GM12878 (cell line): ENCODE data around the gene SELENOH. TPM values are rescaled to one million over a fixed set of nuclear protein-coding genes. Genes with fewer than 3 reads are reported as not detected.

Source experiments
- ATAC-seq: fragments of 200-7000 bp; cut with Tn5 transposase; 3 replicates; pipeline ENCODE4 v1.9.1; 2020; ENCODE audit warnings: mild to moderate bottlenecking, moderate library complexity
- BruUV-seq: library from RNA; stranded (reverse); fragments of 400-500 nt; replicated peaks from 2 replicates; lab custom pipeline; 2021; lab: Mats Ljungman, UMichigan
- CTCF ChIA-PET: fragments of 300-600 bp; sonication (Branson Sonifier 250); formaldehyde crosslinking; extraction: SDS; loops from one replicate; lab custom pipeline; 2021; ENCODE audit warnings: inconsistent platforms; lab: Yijun Ruan, JAX
- POLR2A ChIA-PET: fragments of 350-600 bp; formaldehyde crosslinking; extraction: SDS; loops from one replicate; lab custom pipeline; 2021; ENCODE audit warnings: inconsistent platforms; lab: Charles Lee
- RAD21 ChIA-PET: fragments of 300-600 bp; sonication (Branson Sonifier 250); formaldehyde crosslinking; loops from one replicate; lab custom pipeline; 2023; ENCODE audit warnings: antibody characterized with exemption; ENCODE audit not compliant: unreplicated experiment; lab: Charles Lee
- SMC1A ChIA-PET: fragments of 300-600 bp; sonication (Branson Sonifier 250); formaldehyde crosslinking; loops from one replicate; lab custom pipeline; 2023; ENCODE audit not compliant: unreplicated experiment, uncharacterized antibody; lab: Charles Lee
- DNase-seq: peaks from one replicate; pipeline ENCODE4 v3.0.0-alpha.2; 2011; ENCODE audit warnings: low read depth, low spot score
- FAIRE-seq: peaks from 3 replicates; lab custom pipeline; 2011; peaks lifted over from hg19 to GRCh38; lab: Jason Lieb, UNC
- H2AFZ ChIP-seq: 2 replicates; pipeline ENCODE4 v1.6.0; 2011; ENCODE audit warnings: low read depth, low read length, control low read depth; ENCODE audit not compliant: control insufficient read depth
- H3K27ac ChIP-seq: 2 replicates; pipeline ENCODE4 v1.5.1; 2011; ENCODE audit warnings: control low read depth; ENCODE audit not compliant: control insufficient read depth, insufficient read depth
- H3K27me3 ChIP-seq, 2 experiments: replicated peaks in 1 of 2; 2 replicates each; pipeline versions ENCODE4 v1.6.0 to v1.6.1; 2011; ENCODE audit warnings: low read length in 1 of 2; ENCODE audit not compliant: control insufficient read depth in 2 of 2, insufficient read depth in 2 of 2
- H3K36me3 ChIP-seq, 2 experiments: 2 replicates each; pipeline ENCODE4 v1.5.1; 2011; ENCODE audit warnings: low read length in 1 of 2; ENCODE audit not compliant: control insufficient read depth in 2 of 2, insufficient read depth in 2 of 2
- H3K4me1 ChIP-seq: 2 replicates; pipeline ENCODE4 v1.6.1; 2011; ENCODE audit warnings: mild to moderate bottlenecking, low read length, moderate library complexity, mixed read lengths; ENCODE audit not compliant: control insufficient read depth, insufficient read depth
- H3K4me2 ChIP-seq: 2 replicates; pipeline ENCODE4 v1.6.0; 2011; ENCODE audit warnings: control low read depth; ENCODE audit not compliant: control insufficient read depth, insufficient read depth
- H3K4me3 ChIP-seq: fragments of 200-600 bp; sonication (generic); 2 replicates; pipeline ENCODE4 v1.5.1; 2016
- H3K79me2 ChIP-seq: 2 replicates; pipeline ENCODE4 v1.6.0; 2011; ENCODE audit warnings: low read length; ENCODE audit not compliant: control insufficient read depth, insufficient read depth
- H3K9ac ChIP-seq: 2 replicates; pipeline ENCODE4 v1.8.0; 2011; ENCODE audit warnings: low read length, control low read depth, mixed read lengths; ENCODE audit not compliant: control insufficient read depth, insufficient read depth
- H3K9me3 ChIP-seq: replicated peaks from 3 replicates; pipeline ENCODE4 v1.5.1; 2011; ENCODE audit warnings: mild to moderate bottlenecking, low read length; ENCODE audit not compliant: control insufficient read depth, insufficient read depth
- H4K20me1 ChIP-seq: 2 replicates; pipeline ENCODE4 v1.6.0; 2011; ENCODE audit not compliant: control insufficient read depth, insufficient read depth
- CEBPB ChIP-seq, 2 experiments: fragments of 150-350 bp in 1 of 2; IDR thresholded peaks; 2 replicates each; pipeline ENCODE4 v1.6.1; 2012 to 2014; ENCODE audit warnings: low read depth in 2 of 2, low read length in 2 of 2, borderline replicate concordance in 1 of 2, inconsistent platforms in 1 of 2
- ESRRA ChIP-seq: IDR thresholded peaks from 2 replicates; pipeline ENCODE4 v1.6.1; 2012; ENCODE audit warnings: mild to moderate bottlenecking, low read length, improper control_type of control experiment
- EZH2 ChIP-seq: IDR thresholded peaks from 2 replicates; pipeline ENCODE4 v1.6.1; 2012; ENCODE audit warnings: low read depth, mild to moderate bottlenecking, control low read depth, inconsistent platforms, low read length, borderline replicate concordance; ENCODE audit not compliant: control insufficient read depth
- JUNB ChIP-seq: IDR thresholded peaks from 2 replicates; pipeline ENCODE4 v1.6.1; 2016; ENCODE audit warnings: antibody characterized with exemption, mild to moderate bottlenecking
- KLF5 ChIP-seq: fragments of 450-650 bp; IDR thresholded peaks from 2 replicates; pipeline ENCODE4 v1.6.1; 2014; ENCODE audit warnings: mild to moderate bottlenecking; ENCODE audit not compliant: partially characterized antibody
- MTA2 ChIP-seq: fragments of 450-650 bp; IDR thresholded peaks from 2 replicates; pipeline ENCODE4 v1.6.1; 2016; ENCODE audit warnings: low read depth, mild to moderate bottlenecking, moderate library complexity
- NRF1 ChIP-seq: conservative IDR thresholded peaks from 2 replicates; pipeline ENCODE4 v1.6.1; 2011; ENCODE audit warnings: mild to moderate bottlenecking, low read depth, low read length, improper control_type of control experiment
- PML ChIP-seq: IDR thresholded peaks from 2 replicates; pipeline ENCODE4 v1.6.1; 2012; ENCODE audit warnings: low read length, inconsistent platforms
- WRNIP1 ChIP-seq: IDR thresholded peaks from 2 replicates; pipeline ENCODE4 v1.6.1; 2011; ENCODE audit warnings: low read depth, low read length, improper control_type of control experiment, borderline replicate concordance
- ZNF384 ChIP-seq: IDR thresholded peaks from 2 replicates; pipeline ENCODE4 v1.6.1; 2012; ENCODE audit warnings: low read depth, mild to moderate bottlenecking, low read length, improper control_type of control experiment, borderline replicate concordance
- WGBS: methylation state at CpG from one replicate; pipeline ENCODE4 v1.1.6; 2016; ENCODE audit warnings: low lambda C conversion rate; ENCODE audit not compliant: insufficient replicate concordance, insufficient coverage; ENCODE audit errors: missing lambda C conversion rate; 5-methylcytosine and 5-hydroxymethylcytosine counted together
- in situ Hi-C: fragments of 300-500 bp; cut with MboI; formaldehyde crosslinking; loops from 9 replicates; pipeline ENCODE4 v1.14.3; 2018; ENCODE audit warnings: mixed read lengths
- intact Hi-C: fragments of 100-400 bp; cut with micrococcal nuclease; formaldehyde crosslinking; loops from one replicate; pipeline ENCODE4 v1.14.2; 2022; ENCODE audit not compliant: unreplicated experiment
- polyA plus RNA-seq, 11 experiments: library from polyadenylated mRNA; depleted of rRNA in 4 of 11; unstranded in 6 of 11; stranded (reverse) in 5 of 11; fragments of >200 nt; fragmentation: Nextera tagmentation in 4 of 11; fragmentation: Illumina TruSeq in 1 of 11; extraction: Ambion mirVana in 4 of 11; extraction: Trizol in 1 of 11; gene quantifications; 1 replicate in 1 of 11; 2 replicates in 10 of 11; pipeline versions ENCODE4 v1.2.1 to v1.2.3, GENCODE V29; 2011 to 2016; ENCODE audit warnings: inconsistent platforms in 2 of 11, missing spikeins in 2 of 11, low read depth in 1 of 11
- total RNA-seq, 4 experiments: library from RNA; depleted of rRNA in 3 of 4; stranded (reverse); fragments of >200 nt in 3 of 4; fragmentation: Illumina TruSeq in 1 of 4; extraction: Trizol in 1 of 4; gene quantifications; 2 replicates each; pipeline versions ENCODE4 v1.2.1 to v1.2.3, GENCODE V29; 2013 to 2021
- TF ChIP-seq, protein P1 (sequence below): IDR thresholded peaks from 2 replicates; pipeline ENCODE4 v1.6.1; 2011; ENCODE audit warnings: low read depth, low read length, improper control_type of control experiment, borderline replicate concordance
- TF ChIP-seq, protein P2 (sequence below): fragments of 450-650 bp; conservative IDR thresholded peaks from 2 replicates; pipeline ENCODE4 v1.6.1; 2017; ENCODE audit warnings: mild to moderate bottlenecking, moderate library complexity

Gene SELENOH
- total and polyA plus RNA-seq, 10 of the 15 experiments (the other 5 are each of a cell fraction or from before 2014, with no cell fraction given): 20.3 to 458 (median 200) TPM

DNA sequence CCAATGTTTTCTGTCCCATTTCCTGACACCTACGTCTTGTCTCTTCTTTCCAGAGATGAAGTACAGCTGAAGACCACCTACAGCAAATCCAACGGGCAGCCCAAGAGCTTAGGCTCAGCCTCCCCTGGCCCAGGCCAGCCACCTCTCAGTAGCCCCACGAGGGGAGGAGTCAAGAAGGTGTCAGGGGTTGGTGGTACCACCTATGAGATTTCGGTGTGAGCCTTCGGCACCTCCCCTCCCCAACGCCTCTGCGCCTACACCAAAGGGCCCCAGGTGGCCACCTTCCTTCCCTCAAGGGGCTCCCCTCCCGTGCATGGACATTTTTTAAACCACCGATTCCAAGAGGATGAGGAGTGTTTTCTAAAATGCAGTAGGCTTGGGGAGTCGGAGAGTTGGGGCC is 41.5 kb upstream of the SELENOH start:
- ATAC-seq: no peak
- SMC1A ChIA-PET: interaction anchor here (0.7 to 1.5 kb wide), 3 partner anchors 14 to 860 kb away, joined by 3 to 4 read pairs (median 3); no protein-coding TSS in a partner anchor
- no peaks in the 10 kb centered on the region for H3K79me2 ChIP-seq
- no peak overlapping the region for H3K4me3 ChIP-seq
- WGBS: 99% methylated on average over 10 of the region's 10 CpGs
- no peaks in the 10 kb centered on the region for H3K9me3 ChIP-seq
- CTCF ChIA-PET: interaction anchor here (1.1 kb wide), 1 partner anchor 101 kb away, joined by 4 read pairs; no protein-coding TSS in a partner anchor
- H2AFZ ChIP-seq: no peak overlapping the region
- peaks cover 24 to 43% of the 10 kb centered on the region in 2 experiments for H3K36me3 ChIP-seq
- no peak overlapping the region for H3K9ac ChIP-seq
- POLR2A ChIA-PET: interaction anchor here (1.4 kb wide), 1 partner anchor 9 kb away, joined by 3 read pairs; no protein-coding TSS in a partner anchor
- no peaks in the 10 kb centered on the region for H3K27me3 ChIP-seq
- TF ChIP-seq NRF1 (no peak), KLF5 (no peak), EZH2 (no peak), WRNIP1 (no peak), ZNF384 (no peak), ESRRA (no peak), CEBPB (IDR thresholded peaks at IDR 0.05; ENCODE audit: borderline replicate concordance in 1 of 2, low read depth in 2 of 2, low read length in 2 of 2) (no peak), JUNB (no peak), MTA2 (no peak), PML (no peak)
- TF ChIP-seq, protein P1, sequence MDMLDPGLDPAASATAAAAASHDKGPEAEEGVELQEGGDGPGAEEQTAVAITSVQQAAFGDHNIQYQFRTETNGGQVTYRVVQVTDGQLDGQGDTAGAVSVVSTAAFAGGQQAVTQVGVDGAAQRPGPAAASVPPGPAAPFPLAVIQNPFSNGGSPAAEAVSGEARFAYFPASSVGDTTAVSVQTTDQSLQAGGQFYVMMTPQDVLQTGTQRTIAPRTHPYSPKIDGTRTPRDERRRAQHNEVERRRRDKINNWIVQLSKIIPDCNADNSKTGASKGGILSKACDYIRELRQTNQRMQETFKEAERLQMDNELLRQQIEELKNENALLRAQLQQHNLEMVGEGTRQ: no peak
- TF ChIP-seq, protein P2, sequence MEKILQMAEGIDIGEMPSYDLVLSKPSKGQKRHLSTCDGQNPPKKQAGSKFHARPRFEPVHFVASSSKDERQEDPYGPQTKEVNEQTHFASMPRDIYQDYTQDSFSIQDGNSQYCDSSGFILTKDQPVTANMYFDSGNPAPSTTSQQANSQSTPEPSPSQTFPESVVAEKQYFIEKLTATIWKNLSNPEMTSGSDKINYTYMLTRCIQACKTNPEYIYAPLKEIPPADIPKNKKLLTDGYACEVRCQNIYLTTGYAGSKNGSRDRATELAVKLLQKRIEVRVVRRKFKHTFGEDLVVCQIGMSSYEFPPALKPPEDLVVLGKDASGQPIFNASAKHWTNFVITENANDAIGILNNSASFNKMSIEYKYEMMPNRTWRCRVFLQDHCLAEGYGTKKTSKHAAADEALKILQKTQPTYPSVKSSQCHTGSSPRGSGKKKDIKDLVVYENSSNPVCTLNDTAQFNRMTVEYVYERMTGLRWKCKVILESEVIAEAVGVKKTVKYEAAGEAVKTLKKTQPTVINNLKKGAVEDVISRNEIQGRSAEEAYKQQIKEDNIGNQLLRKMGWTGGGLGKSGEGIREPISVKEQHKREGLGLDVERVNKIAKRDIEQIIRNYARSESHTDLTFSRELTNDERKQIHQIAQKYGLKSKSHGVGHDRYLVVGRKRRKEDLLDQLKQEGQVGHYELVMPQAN: no peak
- TF ChIP-seq, all 136 proteins: peak for 0
- intact Hi-C loops (no loop called here), in situ Hi-C loops (no loop called here)
- Histone ChIP-seq H4K20me1 (no peaks in the 10 kb centered on the region), H3K4me1 (no peaks in the 10 kb centered on the region), H3K27ac (no peak overlapping the region), H3K4me2 (no peak overlapping the region)
- RAD21 ChIA-PET: interaction anchor here (1.3 kb wide), 1 partner anchor 101 kb away, joined by 4 read pairs; no protein-coding TSS in a partner anchor
- no peak for DNase-seq
- FAIRE-seq: no peak
- no TSS peak for BruUV-seq
